K562 (cell line): ENCODE measurements around the gene SSH3. TPM values are rescaled to one million over a fixed set of nuclear protein-coding genes. Genes with fewer than 3 reads are reported as not detected.

Source experiments
- BCL6 ChIP-seq: fragments of 250-450 bp; sonication (Bioruptor Pico); IDR thresholded peaks from 2 replicates; pipeline ENCODE4 v1.4.0; 2020
- BCOR ChIP-seq: fragments of 450-650 bp; IDR thresholded peaks from 2 replicates; pipeline ENCODE4 v1.6.1; 2016
- BRD4 ChIP-seq: fragments of 200-600 bp; sonication (generic); IDR thresholded peaks from 2 replicates; pipeline ENCODE4 v1.6.1; 2017; ENCODE audit warnings: inconsistent platforms
- DPF2 ChIP-seq: fragments of 450-650 bp; IDR thresholded peaks from 2 replicates; pipeline ENCODE4 v1.6.1; 2016
- ELF1 ChIP-seq: fragments of 200-800 bp; sonication (Bioruptor generic); IDR thresholded peaks from 2 replicates; pipeline ENCODE4 v1.6.1; 2016; ENCODE audit warnings: missing genetic modification characterization, missing compliant biosample characterization
- MTA2 ChIP-seq: fragments of 450-650 bp; IDR thresholded peaks from 2 replicates; pipeline ENCODE4 v1.6.1; 2016; ENCODE audit warnings: low read depth
- MYNN ChIP-seq, 2 experiments: sonication (generic); formaldehyde crosslinking in 1 of 2; IDR thresholded peaks; 2 replicates each; pipeline versions ENCODE4 v1.5.0 to v1.6.1; 2016 to 2020; ENCODE audit warnings: antibody characterized with exemption in 1 of 2, missing genetic modification reagents in 1 of 2
- NR3C1 ChIP-seq: sonication (generic); formaldehyde crosslinking; IDR thresholded peaks from 2 replicates; pipeline ENCODE4 v1.8.1; 2022; ENCODE audit warnings: missing genetic modification reagents
- NUFIP1 ChIP-seq: fragments of 450-650 bp; IDR thresholded peaks from 2 replicates; pipeline ENCODE4 v1.6.1; 2018; ENCODE audit not compliant: partially characterized antibody
- RBM14 ChIP-seq: fragments of 200-400 bp; formaldehyde crosslinking; IDR thresholded peaks from 2 replicates; pipeline ENCODE4 v1.6.1; 2018; ENCODE audit warnings: low read depth, mild to moderate bottlenecking, low read length, moderate library complexity, borderline replicate concordance; ENCODE audit not compliant: insufficient read depth
- RFX5 ChIP-seq: IDR thresholded peaks from 2 replicates; pipeline ENCODE4 v1.6.1; 2011; ENCODE audit warnings: low read depth, mild to moderate bottlenecking, improper control_type of control experiment, low read length
- SMARCB1 ChIP-seq: IDR thresholded peaks from 2 replicates; pipeline ENCODE4 v1.6.1; 2011; ENCODE audit warnings: improper control_type of control experiment, low read depth; ENCODE audit not compliant: insufficient read length
- SNIP1 ChIP-seq: fragments of 450-650 bp; IDR thresholded peaks from 2 replicates; pipeline ENCODE4 v1.7.1; 2017; ENCODE audit warnings: low read depth, mild to moderate bottlenecking
- TFAM ChIP-seq: fragments of 250-450 bp; sonication (Bioruptor Pico); conservative IDR thresholded peaks from 2 replicates; pipeline ENCODE4 v1.5.0; 2021; ENCODE audit warnings: mild to moderate bottlenecking, moderate library complexity
- ZNF668 ChIP-seq: fragments of 250-450 bp; sonication (Bioruptor Pico); IDR thresholded peaks from 2 replicates; pipeline ENCODE4 v1.8.0; 2022; ENCODE audit warnings: mild to moderate bottlenecking, inconsistent platforms
- polyA plus RNA-seq, 8 experiments: library from polyadenylated mRNA; depleted of rRNA in 4 of 8; stranded (reverse) in 5 of 8; unstranded in 3 of 8; fragments of >200 nt; fragmentation: Nextera tagmentation in 2 of 8; fragmentation: Illumina TruSeq in 1 of 8; extraction: Ambion mirVana in 2 of 8; extraction: Trizol in 1 of 8; gene quantifications; 2 replicates each; pipeline versions ENCODE4 v1.2.1 to v1.2.3, GENCODE V29; 2011 to 2014; ENCODE audit warnings: inconsistent platforms in 1 of 8, missing spikeins in 1 of 8
- total RNA-seq, 7 experiments: library from RNA; depleted of rRNA in 6 of 7; stranded (reverse); fragments of >200 nt in 6 of 7; fragmentation: Illumina TruSeq in 2 of 7; extraction: Trizol in 2 of 7; gene quantifications; 2 replicates each; pipeline versions ENCODE4 v1.2.1 to v1.2.3, GENCODE V29; 2011 to 2021; ENCODE audit warnings: low replicate concordance in 1 of 7
- TF ChIP-seq, protein P1 (sequence below), 3 experiments: IDR thresholded peaks in 2 of 3; conservative IDR thresholded peaks in 1 of 3; 2 replicates each; pipeline ENCODE4 v1.5.1; 2011 to 2012; ENCODE audit warnings: low read length in 3 of 3, mild to moderate bottlenecking in 3 of 3, control low read depth in 2 of 3, improper control_type of control experiment in 1 of 3, inconsistent platforms in 1 of 3, low read depth in 1 of 3, mixed read lengths in 1 of 3, moderate library complexity in 1 of 3; ENCODE audit not compliant: insufficient read depth in 2 of 3
- TF ChIP-seq, protein P2 (sequence below): fragments of 450-650 bp; IDR thresholded peaks from 2 replicates; pipeline ENCODE4 v1.7.1; 2018; ENCODE audit warnings: mild to moderate bottlenecking, low read depth; ENCODE audit not compliant: partially characterized antibody
- TF ChIP-seq, protein P3 (sequence below): sonication (generic); formaldehyde crosslinking; IDR thresholded peaks from 2 replicates; pipeline ENCODE4 v1.8.0; 2022; ENCODE audit warnings: missing genetic modification reagents, mild to moderate bottlenecking, borderline replicate concordance

Gene SSH3
- total and polyA plus RNA-seq, 9 of the 15 experiments (the other 6 are each of a cell fraction or from before 2014, with no cell fraction given) = 0.07 to 1.0 (median 0.24) TPM; not detected in 3

DNA sequence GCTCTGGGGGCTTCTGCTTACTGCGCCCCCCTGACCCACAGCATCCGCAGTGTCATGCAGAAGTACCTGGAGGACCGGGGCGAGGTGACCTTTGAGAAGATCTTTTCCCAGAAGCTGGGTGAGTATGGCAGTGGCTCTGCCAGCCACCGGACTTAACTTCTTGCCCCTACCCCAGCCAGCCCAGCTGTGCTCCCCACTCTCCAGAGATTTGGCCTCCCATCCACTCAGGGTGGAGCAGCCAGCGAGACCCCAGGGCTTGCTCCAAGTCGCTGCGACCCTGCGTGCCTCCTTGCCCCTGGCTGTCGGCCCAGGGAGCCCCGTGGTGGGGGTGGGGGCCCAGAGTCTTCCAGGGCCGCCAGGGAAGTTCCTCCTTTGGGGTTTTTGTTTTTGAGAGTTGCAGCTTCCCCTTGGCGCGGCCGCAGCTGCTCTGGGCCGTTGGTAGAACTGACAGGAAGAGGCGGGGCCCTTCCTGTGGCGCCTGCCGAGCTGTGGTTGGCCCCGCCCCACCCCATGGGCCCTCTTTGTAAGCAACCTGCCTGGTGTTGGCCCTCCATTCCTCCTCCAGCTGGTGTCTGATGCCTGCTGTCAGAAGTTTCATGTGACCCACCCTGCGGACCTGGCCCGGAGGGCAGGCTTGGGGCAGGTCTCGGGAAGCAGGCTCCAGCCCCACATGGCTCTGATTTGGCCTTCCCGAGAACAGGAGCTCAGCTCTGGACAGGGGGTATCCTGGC, 25.9 kb upstream of the SSH3 start (continued):
- no peak for TF ChIP-seq RFX5
- TF ChIP-seq RBM14 = no peak
- TF ChIP-seq, protein P1, sequence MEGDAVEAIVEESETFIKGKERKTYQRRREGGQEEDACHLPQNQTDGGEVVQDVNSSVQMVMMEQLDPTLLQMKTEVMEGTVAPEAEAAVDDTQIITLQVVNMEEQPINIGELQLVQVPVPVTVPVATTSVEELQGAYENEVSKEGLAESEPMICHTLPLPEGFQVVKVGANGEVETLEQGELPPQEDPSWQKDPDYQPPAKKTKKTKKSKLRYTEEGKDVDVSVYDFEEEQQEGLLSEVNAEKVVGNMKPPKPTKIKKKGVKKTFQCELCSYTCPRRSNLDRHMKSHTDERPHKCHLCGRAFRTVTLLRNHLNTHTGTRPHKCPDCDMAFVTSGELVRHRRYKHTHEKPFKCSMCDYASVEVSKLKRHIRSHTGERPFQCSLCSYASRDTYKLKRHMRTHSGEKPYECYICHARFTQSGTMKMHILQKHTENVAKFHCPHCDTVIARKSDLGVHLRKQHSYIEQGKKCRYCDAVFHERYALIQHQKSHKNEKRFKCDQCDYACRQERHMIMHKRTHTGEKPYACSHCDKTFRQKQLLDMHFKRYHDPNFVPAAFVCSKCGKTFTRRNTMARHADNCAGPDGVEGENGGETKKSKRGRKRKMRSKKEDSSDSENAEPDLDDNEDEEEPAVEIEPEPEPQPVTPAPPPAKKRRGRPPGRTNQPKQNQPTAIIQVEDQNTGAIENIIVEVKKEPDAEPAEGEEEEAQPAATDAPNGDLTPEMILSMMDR (IDR thresholded peaks at IDR 0.05 in 2 of 3, conservative IDR thresholded peaks at IDR 0.05 in 1 of 3; ENCODE audit: insufficient read depth in 2 of 3, low read depth in 1 of 3, low read length in 3 of 3) = no peak
- no peak for TF ChIP-seq BCOR
- peak; percentile 54 for TF ChIP-seq DPF2
- TF ChIP-seq NUFIP1 = no peak
- TF ChIP-seq MYNN (IDR thresholded peaks at IDR 0.05) = no peak
- no peak for TF ChIP-seq MYNN (CRISPR knock-in tag; IDR thresholded peaks at IDR 0.05)
- TF ChIP-seq MTA2 = no peak
- TF ChIP-seq SNIP1 = no peak; the same call in 1 of the 2 replicates
- TF ChIP-seq, protein P2, sequence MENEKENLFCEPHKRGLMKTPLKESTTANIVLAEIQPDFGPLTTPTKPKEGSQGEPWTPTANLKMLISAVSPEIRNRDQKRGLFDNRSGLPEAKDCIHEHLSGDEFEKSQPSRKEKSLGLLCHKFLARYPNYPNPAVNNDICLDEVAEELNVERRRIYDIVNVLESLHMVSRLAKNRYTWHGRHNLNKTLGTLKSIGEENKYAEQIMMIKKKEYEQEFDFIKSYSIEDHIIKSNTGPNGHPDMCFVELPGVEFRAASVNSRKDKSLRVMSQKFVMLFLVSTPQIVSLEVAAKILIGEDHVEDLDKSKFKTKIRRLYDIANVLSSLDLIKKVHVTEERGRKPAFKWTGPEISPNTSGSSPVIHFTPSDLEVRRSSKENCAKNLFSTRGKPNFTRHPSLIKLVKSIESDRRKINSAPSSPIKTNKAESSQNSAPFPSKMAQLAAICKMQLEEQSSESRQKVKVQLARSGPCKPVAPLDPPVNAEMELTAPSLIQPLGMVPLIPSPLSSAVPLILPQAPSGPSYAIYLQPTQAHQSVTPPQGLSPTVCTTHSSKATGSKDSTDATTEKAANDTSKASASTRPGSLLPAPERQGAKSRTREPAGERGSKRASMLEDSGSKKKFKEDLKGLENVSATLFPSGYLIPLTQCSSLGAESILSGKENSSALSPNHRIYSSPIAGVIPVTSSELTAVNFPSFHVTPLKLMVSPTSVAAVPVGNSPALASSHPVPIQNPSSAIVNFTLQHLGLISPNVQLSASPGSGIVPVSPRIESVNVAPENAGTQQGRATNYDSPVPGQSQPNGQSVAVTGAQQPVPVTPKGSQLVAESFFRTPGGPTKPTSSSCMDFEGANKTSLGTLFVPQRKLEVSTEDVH = no peak
- TF ChIP-seq ZNF668 (CRISPR knock-in tag) = no peak
- peak; percentile 48 for TF ChIP-seq ELF1 (tag)
- no peak for TF ChIP-seq SMARCB1
- TF ChIP-seq, protein P3, sequence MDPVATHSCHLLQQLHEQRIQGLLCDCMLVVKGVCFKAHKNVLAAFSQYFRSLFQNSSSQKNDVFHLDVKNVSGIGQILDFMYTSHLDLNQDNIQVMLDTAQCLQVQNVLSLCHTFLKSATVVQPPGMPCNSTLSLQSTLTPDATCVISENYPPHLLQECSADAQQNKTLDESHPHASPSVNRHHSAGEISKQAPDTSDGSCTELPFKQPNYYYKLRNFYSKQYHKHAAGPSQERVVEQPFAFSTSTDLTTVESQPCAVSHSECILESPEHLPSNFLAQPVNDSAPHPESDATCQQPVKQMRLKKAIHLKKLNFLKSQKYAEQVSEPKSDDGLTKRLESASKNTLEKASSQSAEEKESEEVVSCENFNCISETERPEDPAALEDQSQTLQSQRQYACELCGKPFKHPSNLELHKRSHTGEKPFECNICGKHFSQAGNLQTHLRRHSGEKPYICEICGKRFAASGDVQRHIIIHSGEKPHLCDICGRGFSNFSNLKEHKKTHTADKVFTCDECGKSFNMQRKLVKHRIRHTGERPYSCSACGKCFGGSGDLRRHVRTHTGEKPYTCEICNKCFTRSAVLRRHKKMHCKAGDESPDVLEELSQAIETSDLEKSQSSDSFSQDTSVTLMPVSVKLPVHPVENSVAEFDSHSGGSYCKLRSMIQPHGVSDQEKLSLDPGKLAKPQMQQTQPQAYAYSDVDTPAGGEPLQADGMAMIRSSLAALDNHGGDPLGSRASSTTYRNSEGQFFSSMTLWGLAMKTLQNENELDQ = no peak
- TF ChIP-seq BRD4 = peak; percentile 73; the same call in 1 of the 2 replicates
- TF ChIP-seq TFAM (CRISPR knock-in tag) = no peak
- TF ChIP-seq BCL6 (CRISPR knock-in tag) = no peak
- no peak for TF ChIP-seq NR3C1
